Ammon's horn (tissue), 1 donor: ENCODE data around the gene CDH18.

ENCODE experiments used
- DNase-seq: peaks from one replicate; pipeline ENCODE4 v3.0.0-alpha.2; 2016; ENCODE audit warnings: low spot score

CDH18 gene, protein sequence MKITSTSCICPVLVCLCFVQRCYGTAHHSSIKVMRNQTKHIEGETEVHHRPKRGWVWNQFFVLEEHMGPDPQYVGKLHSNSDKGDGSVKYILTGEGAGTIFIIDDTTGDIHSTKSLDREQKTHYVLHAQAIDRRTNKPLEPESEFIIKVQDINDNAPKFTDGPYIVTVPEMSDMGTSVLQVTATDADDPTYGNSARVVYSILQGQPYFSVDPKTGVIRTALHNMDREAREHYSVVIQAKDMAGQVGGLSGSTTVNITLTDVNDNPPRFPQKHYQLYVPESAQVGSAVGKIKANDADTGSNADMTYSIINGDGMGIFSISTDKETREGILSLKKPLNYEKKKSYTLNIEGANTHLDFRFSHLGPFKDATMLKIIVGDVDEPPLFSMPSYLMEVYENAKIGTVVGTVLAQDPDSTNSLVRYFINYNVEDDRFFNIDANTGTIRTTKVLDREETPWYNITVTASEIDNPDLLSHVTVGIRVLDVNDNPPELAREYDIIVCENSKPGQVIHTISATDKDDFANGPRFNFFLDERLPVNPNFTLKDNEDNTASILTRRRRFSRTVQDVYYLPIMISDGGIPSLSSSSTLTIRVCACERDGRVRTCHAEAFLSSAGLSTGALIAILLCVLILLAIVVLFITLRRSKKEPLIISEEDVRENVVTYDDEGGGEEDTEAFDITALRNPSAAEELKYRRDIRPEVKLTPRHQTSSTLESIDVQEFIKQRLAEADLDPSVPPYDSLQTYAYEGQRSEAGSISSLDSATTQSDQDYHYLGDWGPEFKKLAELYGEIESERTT

GRCh38 chr5:19987612-19988361 is at the start of gene CDH18:
CDH18 (minus strand) TSS chr5:19988200; CDS start chr5:19838986, 149,214 bp downstream.
- DNase-seq, result peak; percentile 86

DNA sequence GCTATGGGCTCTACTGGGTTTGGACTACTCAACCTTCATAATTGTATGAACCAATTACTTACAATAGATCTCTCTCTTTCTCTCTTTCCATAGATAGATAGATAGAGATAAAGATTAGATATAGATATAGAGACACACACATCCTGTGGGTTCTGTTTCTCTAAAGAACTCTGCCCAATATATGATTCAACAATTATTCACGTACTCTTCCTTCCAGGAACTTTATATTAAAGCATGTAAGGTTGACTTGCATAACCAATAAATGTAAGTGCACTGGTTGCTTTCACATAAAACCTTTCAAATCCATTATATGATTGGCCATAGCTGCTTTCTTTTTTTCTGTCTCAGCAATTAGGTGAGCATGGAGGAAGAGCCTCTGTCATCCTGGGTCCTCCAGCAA is 46.7 kb upstream of the CDH18 start:
- no peak for DNase-seq

DNA sequence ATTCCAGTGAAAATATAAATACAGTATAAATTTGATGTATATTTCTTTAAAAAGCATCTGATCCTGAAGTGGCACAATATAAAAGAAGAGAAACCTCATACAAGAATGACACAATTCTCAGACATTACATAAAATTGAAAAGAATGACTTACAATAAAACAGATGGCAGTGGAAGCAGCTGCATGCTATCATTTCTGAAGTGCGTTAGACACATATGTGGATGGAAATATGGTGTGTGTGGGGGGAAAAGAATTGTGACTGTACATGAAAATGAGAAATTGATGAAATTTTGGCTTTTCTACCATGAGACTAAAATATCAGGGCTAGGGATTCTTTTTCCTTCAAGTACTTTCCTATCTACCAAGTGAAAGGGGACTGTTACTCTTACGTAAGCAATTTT is 45.9 kb upstream of the CDH18 start:
- peak; percentile 42 for DNase-seq

GRCh38 chr5:20032896-20033295 is 44.9 kb upstream of the CDH18 start:
- no peak for DNase-seq

GRCh38 chr5:20030125-20030524 is 42.1 kb upstream of the CDH18 start:
- DNase-seq, result no peak

DNA sequence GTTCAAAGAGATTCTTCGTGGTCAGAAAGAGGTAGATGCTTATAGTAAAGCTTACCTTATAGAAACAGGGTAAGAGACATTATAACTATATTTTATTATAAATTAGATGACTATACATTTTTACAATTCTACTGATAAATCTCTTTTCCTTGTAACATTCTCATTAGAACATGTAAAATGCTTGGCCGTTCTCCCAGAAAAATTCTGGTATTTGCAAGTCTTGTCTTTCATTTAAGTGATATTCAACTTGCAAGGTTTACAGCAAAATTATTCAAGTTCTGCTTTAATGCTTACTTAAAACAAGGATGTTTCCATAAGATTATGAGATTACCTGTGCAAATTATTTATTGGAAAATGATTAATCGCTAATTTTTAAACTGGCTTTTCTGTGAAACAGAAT is 41.3 kb upstream of the CDH18 start:
- DNase-seq, result no peak

DNA sequence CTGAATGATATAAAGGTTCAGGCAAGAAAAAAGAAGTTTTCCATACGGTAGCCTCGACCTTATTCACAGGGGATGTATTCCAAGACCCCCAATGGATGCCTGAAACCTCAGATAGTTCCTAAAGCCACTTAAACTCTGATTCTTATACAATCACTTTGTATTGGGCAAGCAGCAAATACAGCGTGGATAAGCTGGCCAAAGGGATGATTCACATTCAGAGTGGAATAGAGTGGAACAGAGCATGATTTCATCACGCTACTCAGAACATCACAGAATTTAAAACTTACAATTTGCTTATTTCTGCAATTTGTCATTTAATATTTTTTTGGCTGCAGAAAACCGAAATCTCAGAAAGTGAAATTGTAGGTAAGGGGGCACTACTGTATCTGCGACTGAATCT is 40.5 kb upstream of the CDH18 start:
- no peak for DNase-seq

- DNase-seq, result peak; percentile 4
These were observed 35.7 kb upstream of the CDH18 start for GRCh38 chr5:20023686-20024180.

DNA sequence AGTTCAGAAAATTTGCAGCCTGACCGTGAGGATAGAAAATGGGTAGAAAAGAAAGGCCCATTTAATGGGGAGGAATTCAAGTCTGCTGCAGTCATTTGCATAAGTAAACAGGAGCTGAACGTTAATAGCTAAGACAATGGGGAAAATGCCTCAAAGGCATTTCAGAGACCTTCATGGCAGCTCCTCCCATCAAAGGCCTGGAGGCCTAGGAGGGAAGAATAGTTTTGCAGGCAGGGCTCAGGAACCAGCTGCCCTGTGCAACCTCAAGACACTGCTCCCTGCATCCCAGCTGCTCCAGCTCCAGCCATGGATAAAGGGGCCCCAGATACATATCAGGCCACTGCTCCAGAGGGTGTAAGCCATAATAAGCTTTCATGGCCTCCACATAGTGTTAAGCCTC is 32.2 kb upstream of the CDH18 start:
- DNase-seq, result no peak

- no peak for DNase-seq
These were observed 29.0 kb upstream of the CDH18 start for GRCh38 chr5:20017021-20017420.

- no peak for DNase-seq
These were observed 12.4 kb upstream of the CDH18 start for GRCh38 chr5:20000416-20000815.

DNA sequence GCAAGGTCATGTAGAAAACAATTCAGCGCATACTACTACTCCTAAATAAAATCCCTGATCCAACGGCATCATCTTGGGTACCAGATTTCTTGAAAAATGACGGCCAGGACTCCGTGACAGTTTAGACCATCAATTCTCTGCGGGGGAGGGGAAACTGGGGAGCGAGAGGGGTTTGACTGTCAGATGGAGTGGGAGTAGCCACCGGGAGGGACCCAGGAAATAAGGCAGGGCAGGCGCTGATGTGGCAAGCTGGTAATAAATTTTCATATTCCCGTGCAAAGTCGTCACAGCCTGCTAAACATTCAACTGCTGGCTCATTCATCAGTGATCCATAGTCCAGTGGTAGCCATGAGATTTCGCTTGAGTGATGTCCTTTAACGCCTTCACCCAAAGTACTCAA is 457 bp upstream of the CDH18 start:
- DNase-seq, result no peak

DNA sequence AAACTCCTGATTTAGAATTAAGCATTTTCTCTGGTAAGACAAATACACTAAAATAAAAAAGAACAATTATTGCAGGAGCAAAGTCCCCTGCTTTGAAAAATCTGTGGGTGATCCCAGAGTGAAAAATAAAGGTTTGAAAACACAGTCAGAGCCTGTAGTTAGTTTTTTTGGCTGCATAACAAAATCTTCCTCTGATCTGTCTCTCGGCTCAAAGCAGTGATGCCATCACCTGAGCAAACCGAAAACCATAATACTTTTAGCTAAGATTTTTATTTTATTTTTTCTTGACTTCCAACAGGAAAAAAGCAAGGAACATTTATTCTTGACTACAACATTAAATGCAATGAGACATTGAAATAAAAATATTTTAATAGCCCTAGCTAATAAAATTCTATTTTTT is 1.2 kb downstream of the CDH18 start:
- no peak for DNase-seq

DNA sequence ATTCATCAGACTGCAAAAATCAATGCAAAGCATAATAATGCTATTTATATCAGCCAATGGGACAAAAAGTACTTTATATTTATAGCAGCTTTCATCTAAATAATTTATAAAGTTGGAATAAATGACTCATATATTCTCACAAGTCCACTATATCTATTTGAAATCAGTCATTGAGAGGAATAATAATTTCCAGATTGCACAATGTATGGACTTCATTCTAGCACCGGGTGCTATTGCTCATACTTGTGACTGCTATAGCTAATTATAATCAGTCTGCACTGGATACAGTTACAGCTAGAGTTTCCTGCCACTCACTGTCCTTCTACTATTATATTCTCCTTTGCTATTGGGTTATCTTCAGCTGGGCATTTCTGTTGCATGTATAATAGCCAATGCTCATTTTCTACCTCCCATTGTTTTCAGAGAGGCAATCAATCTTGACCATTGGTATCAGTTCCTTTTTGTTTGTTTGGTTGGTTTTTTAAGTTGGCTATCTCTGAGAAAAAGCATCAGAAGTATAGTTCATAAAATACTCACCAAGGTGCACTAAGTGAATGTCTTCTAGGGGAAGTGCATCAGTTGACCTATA is 1.9 kb downstream of the CDH18 start:
- no peak for DNase-seq

- DNase-seq, result no peak
These were observed 9.5 kb downstream of the CDH18 start for GRCh38 chr5:19978476-19978875.

- DNase-seq, result peak; percentile 13
These were observed 10.9 kb downstream of the CDH18 start for GRCh38 chr5:19977099-19977498.

- peak; percentile 15 for DNase-seq
These were observed 12.2 kb downstream of the CDH18 start for GRCh38 chr5:19975795-19976194.

GRCh38 chr5:19960451-19960850 is 27.5 kb downstream of the CDH18 start:
- DNase-seq, result no peak

- no peak for DNase-seq
These were observed 28.1 kb downstream of the CDH18 start for GRCh38 chr5:19959830-19960384.

DNA sequence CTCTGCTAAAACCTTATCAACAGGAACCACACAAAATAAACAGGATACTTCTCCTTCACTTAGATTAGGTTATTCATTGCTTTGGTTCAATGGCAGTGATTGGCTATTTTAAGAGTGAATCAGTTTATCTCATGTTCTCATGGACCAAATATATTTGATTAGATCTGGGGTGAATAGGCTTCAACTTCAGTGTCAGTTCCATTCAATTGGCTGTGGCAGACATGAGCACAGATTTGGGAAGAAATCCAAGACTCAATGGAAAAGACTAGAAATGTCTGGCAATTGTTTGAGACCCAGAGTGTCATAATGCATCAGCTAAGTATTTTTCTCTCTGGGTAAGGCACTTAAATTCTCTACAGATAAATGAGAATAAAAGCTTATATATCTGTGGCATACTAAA is 37.1 kb downstream of the CDH18 start:
- no peak for DNase-seq

DNA sequence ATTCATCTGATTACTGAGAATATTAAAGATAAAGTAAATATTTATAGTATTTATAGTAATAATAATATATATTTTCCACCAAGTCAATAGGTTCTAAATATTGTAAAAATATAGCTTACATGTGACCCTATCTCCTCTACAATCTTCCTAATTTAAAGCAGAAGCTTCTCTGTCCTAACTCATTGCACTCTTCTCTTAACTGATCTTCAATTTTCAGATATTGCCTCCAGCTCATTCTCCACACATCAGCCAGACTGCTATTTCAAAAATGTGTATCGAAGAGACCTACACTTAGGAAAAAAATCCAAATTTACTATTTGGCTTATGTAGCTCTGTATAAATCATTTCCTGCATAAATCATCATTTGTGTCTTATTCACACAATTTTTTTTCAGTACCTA is 47.8 kb downstream of the CDH18 start:
- no peak for DNase-seq

DNA sequence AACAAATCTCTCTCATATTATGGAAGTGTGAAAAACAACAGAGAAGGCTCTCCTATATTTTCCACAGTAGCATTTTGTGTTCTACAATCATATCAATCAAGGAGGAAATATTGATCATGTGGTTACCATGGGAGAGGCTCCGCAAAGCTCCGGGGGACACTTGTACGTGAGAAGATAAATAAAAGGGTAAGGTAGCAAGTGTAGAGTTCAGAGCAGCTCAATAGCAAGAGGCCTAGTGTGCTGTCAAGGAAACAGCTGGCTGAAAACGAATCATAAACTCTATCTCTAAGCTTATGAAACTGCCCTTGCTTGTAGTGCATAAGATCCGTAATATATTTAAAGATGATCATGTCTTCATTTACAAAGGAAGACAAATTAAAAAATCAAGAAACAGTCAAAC is 57.5 kb downstream of the CDH18 start:
- no peak for DNase-seq
